Measurements from ENCODE around the gene TNFSF13. TPM values are rescaled to one million over a fixed set of nuclear protein-coding genes. Genes with fewer than 3 reads are reported as not detected.
A peak's percentile ranks its signal among the peaks of the same experiment; 100 is the strongest.

The TNFSF13 gene
- total RNA-seq, 2 experiments from 2014 or later: 1.1 to 1.7 TPM

- H3K36me3 ChIP-seq (ENCODE audit: insufficient read depth, low read length): peaks cover 36% of the 10 kb centered on the region
- peaks cover 66% of the 10 kb centered on the region for H3K4me1 ChIP-seq (ENCODE audit: insufficient read depth, low read length)
- no peak for TF ChIP-seq CTCF (IDR thresholded peaks at IDR 0.05)
- intact Hi-C loops (cut with DNase I, micrococcal nuclease): loop anchor here (1.0 to 5.0 kb wide), 7 partner anchors 11 to 309 kb away; partner anchors contain the start of genes CTDNEP1 (in 1 of the 2), ELP5 (in 1 of the 2), POLR2A (in 1 of the 2) and TMEM102 (in 1 of the 2)
- H3K27ac ChIP-seq (ENCODE audit: low read depth in 1 of 2, low read length in 2 of 2): peak within 1 kb of the TSS; percentile 88 to 96
- peaks cover 34% of the 10 kb centered on the region for H3K4me1 Mint-ChIP-seq (ENCODE audit: low read depth)
- ATAC-seq (ENCODE audit: poor library complexity) (peak; percentile 83), DNase-seq (peak; percentile 77 to 98 (median 86))
- H3K27me3 Mint-ChIP-seq: no peaks in the 10 kb centered on the region
- no peaks in the 10 kb centered on the region for H3K9me3 ChIP-seq (ENCODE audit: control insufficient read depth in 1 of 2, insufficient read depth in 1 of 2, low read length in 2 of 2)
- H3K4me3 Mint-ChIP-seq: peak within 1 kb of the TSS; percentile 95
- CTCF ChIA-PET: interaction anchor here (1.1 to 2.9 kb wide), 24 partner anchors 9 to 238 kb away, joined by 3 to 48 read pairs (median 10); partner anchors contain the start of genes ACAP1, CD68, FXR2 and MPDU1
- H3K4me3 ChIP-seq (ENCODE audit: low read length): peak within 1 kb of the TSS; percentile 91
- peak within 1 kb of the TSS; percentile 93 for H3K27ac Mint-ChIP-seq
- POLR2A ChIA-PET: interaction anchor here (0.8 to 4.8 kb wide), 27 partner anchors 9 to 327 kb away, joined by 3 to 51 read pairs (median 5); partner anchors contain the start of genes ACAP1, DVL2, FXR2 and MPDU1
- H3K27me3 ChIP-seq (ENCODE audit: control insufficient read depth in 1 of 2, insufficient read depth in 2 of 2, low read length in 2 of 2): no peaks in the 10 kb centered on the region
- peaks cover 43% of the 10 kb centered on the region for H3K36me3 Mint-ChIP-seq (ENCODE audit: low read depth)
- H3K9me3 Mint-ChIP-seq: no peaks in the 10 kb centered on the region
Observed at GRCh38 chr17:7561589-7562207, 3.1 kb downstream of the TNFSF13 start, which contains the start of gene SENP3. SENP3 (plus strand) TSS chr17:7561919; CDS start chr17:7563077, 1,158 bp downstream.

- Histone ChIP-seq H3K4me1 (ENCODE audit: insufficient read depth, low read length) (peaks cover 63% of the 10 kb centered on the region), H3K36me3 (ENCODE audit: insufficient read depth, low read length) (peaks cover 40% of the 10 kb centered on the region), H3K27ac (ENCODE audit: low read depth in 1 of 2, low read length in 2 of 2) (peak overlapping the region; percentile 78 to 88), H3K4me3 (ENCODE audit: low read length) (peak overlapping the region; percentile 91), H3K27me3 (ENCODE audit: control insufficient read depth in 1 of 2, insufficient read depth in 2 of 2, low read length in 2 of 2) (no peaks in the 10 kb centered on the region), H3K9me3 (ENCODE audit: control insufficient read depth in 1 of 2, insufficient read depth in 1 of 2, low read length in 2 of 2) (no peaks in the 10 kb centered on the region)
- Mint-ChIP-seq H3K4me1 (ENCODE audit: low read depth) (peaks cover 34% of the 10 kb centered on the region), H3K9me3 (no peaks in the 10 kb centered on the region), H3K27me3 (no peaks in the 10 kb centered on the region), H3K36me3 (ENCODE audit: low read depth) (peaks cover 47% of the 10 kb centered on the region), H3K27ac (peak overlapping the region; percentile 93), H3K4me3 (peak overlapping the region; percentile 91)
- no peak for DNase-seq
- ChIA-PET POLR2A (interaction anchor here (1.6 to 4.8 kb wide), 9 partner anchors 12 to 126 kb away, joined by 3 to 51 read pairs (median 17); partner anchors contain the start of genes FXR2, MPDU1, SAT2 and TMEM102), CTCF (interaction anchor here (2.3 to 2.9 kb wide), 6 partner anchors 27 to 206 kb away, joined by 13 to 48 read pairs (median 16); partner anchors contain the start of genes TMEM102, TP53 and WRAP53)
- no peak for TF ChIP-seq CTCF (IDR thresholded peaks at IDR 0.05)
- ATAC-seq (ENCODE audit: poor library complexity): no peak
- intact Hi-C loops (cut with DNase I, micrococcal nuclease): loop anchor here in 1 of 2 experiments (5.0 kb wide), 1 partner anchor 310 kb away; the partner anchor contains the start of genes CTDNEP1 and ELP5
Observed at GRCh38 chr17:7562208-7562605, 3.7 kb downstream of the TNFSF13 start.

GRCh38 chr17:7563115-7563869 lies 4.7 kb downstream of the TNFSF13 start:
- no peaks in the 10 kb centered on the region for H3K9me3 ChIP-seq (ENCODE audit: control insufficient read depth in 1 of 2, insufficient read depth in 1 of 2, low read length in 2 of 2)
- Mint-ChIP-seq H3K4me3 (peak overlapping the region; percentile 91), H3K9me3 (no peaks in the 10 kb centered on the region), H3K27me3 (no peaks in the 10 kb centered on the region), H3K4me1 (ENCODE audit: low read depth) (peaks cover 33% of the 10 kb centered on the region), H3K36me3 (ENCODE audit: low read depth) (peaks cover 56% of the 10 kb centered on the region), H3K27ac (peak overlapping the region; percentile 93)
- intact Hi-C loops (cut with DNase I, micrococcal nuclease): loop anchor here in 1 of 2 experiments (5.0 kb wide), 1 partner anchor 311 kb away; the partner anchor contains the start of genes CTDNEP1 and ELP5
- ChIA-PET POLR2A (interaction anchor here (4.8 kb wide), 2 partner anchors 11 to 124 kb away, joined by 47 to 51 read pairs; partner anchors contain the start of genes TP53 and WRAP53), CTCF (no interaction called here)
- H3K27me3 ChIP-seq (ENCODE audit: control insufficient read depth in 1 of 2, insufficient read depth in 2 of 2, low read length in 2 of 2): no peaks in the 10 kb centered on the region
- no peak overlapping the region for H3K4me3 ChIP-seq (ENCODE audit: low read length)
- H3K4me1 ChIP-seq (ENCODE audit: insufficient read depth, low read length): peaks cover 53% of the 10 kb centered on the region
- H3K36me3 ChIP-seq (ENCODE audit: insufficient read depth, low read length): peaks cover 46% of the 10 kb centered on the region
- DNase-seq: no peak
- TF ChIP-seq CTCF (IDR thresholded peaks at IDR 0.05): no peak
- ATAC-seq (ENCODE audit: poor library complexity): no peak
- H3K27ac ChIP-seq (ENCODE audit: low read depth in 1 of 2, low read length in 2 of 2): no peak overlapping the region

Measured in CD4-positive, alpha-beta T cell (primary cell).